Right atrium auricular region (tissue), 2 donors: ENCODE data around the gene COPE. TPM values are rescaled to one million over a fixed set of nuclear protein-coding genes. Genes with fewer than 3 reads are reported as not detected.

Experiments
- DNase-seq: peaks from one replicate; pipeline ENCODE4 v3.0.0-alpha.2; 2019; ENCODE audit warnings: low spot score
- H3K27ac ChIP-seq, 2 donors: fragments of 200-600 bp; sonication (generic); 1 replicate in 1 of 2; 2 replicates in 1 of 2; pipeline ENCODE4 v1.5.1; 2016 to 2019
- H3K27me3 ChIP-seq, 2 donors: fragments of 200-600 bp; sonication (generic); one replicate each; pipeline versions ENCODE4 v1.5.1 to v1.6.0; 2017 to 2019
- H3K36me3 ChIP-seq: fragments of 200-600 bp; sonication (generic); one replicate; pipeline ENCODE4 v1.5.1; 2016
- H3K4me1 ChIP-seq, 2 donors: fragments of 200-600 bp; sonication (generic); one replicate each; pipeline versions ENCODE4 v1.5.1 to v1.6.0; 2017 to 2019
- H3K4me3 ChIP-seq, 2 donors: fragments of 200-600 bp; sonication (generic); 1 replicate in 1 of 2; 2 replicates in 1 of 2; pipeline ENCODE4 v1.5.1; 2017 to 2019; ENCODE audit warnings: mild to moderate bottlenecking in 1 of 2, moderate library complexity in 1 of 2
- H3K9me3 ChIP-seq, 2 donors: fragments of 200-600 bp; sonication (generic); one replicate each; pipeline ENCODE4 v1.5.1; 2019
- total RNA-seq, 2 donors: library from RNA; depleted of rRNA; stranded (reverse); fragments of >200 nt; gene quantifications; one replicate each; pipeline ENCODE4 v1.1.0, GENCODE V29; 2016
- TF ChIP-seq, protein P1 (sequence below), 2 donors: fragments of 200-600 bp; sonication (generic); IDR thresholded peaks; one replicate each; pipeline ENCODE4 v1.5.1; 2019; ENCODE audit warnings: antibody characterized with exemption in 2 of 2

Gene COPE
- total RNA-seq, 2 donors from 2014 or later: 168 to 209 TPM

- Histone ChIP-seq H3K9me3 (no peaks in the 10 kb centered on the region), H3K27me3 (no peaks in the 10 kb centered on the region), H3K4me1 (peaks cover 0 to 18% of the 10 kb centered on the region in 2 donors), H3K36me3 (peaks cover 100% of the 10 kb centered on the region), H3K4me3 (no peak overlapping the region), H3K27ac (no peak overlapping the region)
- no peak for DNase-seq
- TF ChIP-seq, protein P1, sequence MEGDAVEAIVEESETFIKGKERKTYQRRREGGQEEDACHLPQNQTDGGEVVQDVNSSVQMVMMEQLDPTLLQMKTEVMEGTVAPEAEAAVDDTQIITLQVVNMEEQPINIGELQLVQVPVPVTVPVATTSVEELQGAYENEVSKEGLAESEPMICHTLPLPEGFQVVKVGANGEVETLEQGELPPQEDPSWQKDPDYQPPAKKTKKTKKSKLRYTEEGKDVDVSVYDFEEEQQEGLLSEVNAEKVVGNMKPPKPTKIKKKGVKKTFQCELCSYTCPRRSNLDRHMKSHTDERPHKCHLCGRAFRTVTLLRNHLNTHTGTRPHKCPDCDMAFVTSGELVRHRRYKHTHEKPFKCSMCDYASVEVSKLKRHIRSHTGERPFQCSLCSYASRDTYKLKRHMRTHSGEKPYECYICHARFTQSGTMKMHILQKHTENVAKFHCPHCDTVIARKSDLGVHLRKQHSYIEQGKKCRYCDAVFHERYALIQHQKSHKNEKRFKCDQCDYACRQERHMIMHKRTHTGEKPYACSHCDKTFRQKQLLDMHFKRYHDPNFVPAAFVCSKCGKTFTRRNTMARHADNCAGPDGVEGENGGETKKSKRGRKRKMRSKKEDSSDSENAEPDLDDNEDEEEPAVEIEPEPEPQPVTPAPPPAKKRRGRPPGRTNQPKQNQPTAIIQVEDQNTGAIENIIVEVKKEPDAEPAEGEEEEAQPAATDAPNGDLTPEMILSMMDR (IDR thresholded peaks at IDR 0.05): no peak
Measured at GRCh38 chr19:18858906-18859646, 60.1 kb downstream of the COPE start.

GRCh38 chr19:18857223-18857622, 62.0 kb downstream of the COPE start:
- H3K4me1 ChIP-seq: peaks cover 0 to 18% of the 10 kb centered on the region in 2 donors
- TF ChIP-seq, protein P1 (IDR thresholded peaks at IDR 0.05): no peak
- H3K4me3 ChIP-seq: no peak overlapping the region
- H3K27me3 ChIP-seq: no peaks in the 10 kb centered on the region
- H3K36me3 ChIP-seq: peaks cover 100% of the 10 kb centered on the region
- H3K9me3 ChIP-seq: no peaks in the 10 kb centered on the region
- DNase-seq: no peak
- no peak overlapping the region for H3K27ac ChIP-seq

DNA sequence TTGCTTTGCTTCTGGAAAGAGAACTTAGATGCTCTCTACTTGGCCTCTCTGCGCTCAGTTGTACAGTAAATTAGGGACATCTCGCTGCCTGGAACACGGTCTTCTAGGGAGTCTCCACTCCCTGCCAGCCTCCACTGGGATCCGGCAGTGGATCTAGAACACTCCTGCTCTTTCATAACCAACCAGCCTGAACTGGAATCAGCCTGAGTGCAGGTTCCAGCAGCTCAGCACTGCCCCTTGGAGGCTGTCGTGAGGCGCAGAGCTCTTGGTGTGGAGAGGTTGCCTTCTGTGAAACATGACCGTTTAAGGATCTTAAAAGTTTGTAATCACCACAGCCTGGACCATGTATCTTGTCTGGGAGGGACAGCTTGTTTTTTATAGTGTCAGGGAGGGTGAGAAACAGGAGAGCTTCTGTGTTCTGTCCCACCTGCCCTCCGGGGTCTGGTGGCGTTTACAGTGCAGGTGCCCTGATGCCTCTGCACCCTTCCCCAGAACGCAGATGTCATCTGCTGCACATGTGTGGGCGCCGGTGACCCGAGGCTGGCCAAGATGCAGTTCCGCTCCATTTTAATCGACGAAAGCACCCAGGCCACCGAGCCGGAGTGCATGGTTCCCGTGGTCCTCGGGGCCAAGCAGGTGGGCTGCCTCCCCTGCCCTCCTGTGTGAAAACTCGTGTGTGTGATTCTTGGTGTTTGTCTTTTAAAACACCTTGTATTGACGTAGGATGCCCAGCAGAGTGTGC, 62.6 kb downstream of the COPE start:
- Histone ChIP-seq H3K4me1 (peaks cover 0 to 18% of the 10 kb centered on the region in 2 donors), H3K27me3 (no peaks in the 10 kb centered on the region), H3K27ac (no peak overlapping the region), H3K36me3 (peaks cover 100% of the 10 kb centered on the region), H3K4me3 (no peak overlapping the region), H3K9me3 (no peaks in the 10 kb centered on the region)
- TF ChIP-seq, protein P1 (IDR thresholded peaks at IDR 0.05): no peak
- no peak for DNase-seq

DNA sequence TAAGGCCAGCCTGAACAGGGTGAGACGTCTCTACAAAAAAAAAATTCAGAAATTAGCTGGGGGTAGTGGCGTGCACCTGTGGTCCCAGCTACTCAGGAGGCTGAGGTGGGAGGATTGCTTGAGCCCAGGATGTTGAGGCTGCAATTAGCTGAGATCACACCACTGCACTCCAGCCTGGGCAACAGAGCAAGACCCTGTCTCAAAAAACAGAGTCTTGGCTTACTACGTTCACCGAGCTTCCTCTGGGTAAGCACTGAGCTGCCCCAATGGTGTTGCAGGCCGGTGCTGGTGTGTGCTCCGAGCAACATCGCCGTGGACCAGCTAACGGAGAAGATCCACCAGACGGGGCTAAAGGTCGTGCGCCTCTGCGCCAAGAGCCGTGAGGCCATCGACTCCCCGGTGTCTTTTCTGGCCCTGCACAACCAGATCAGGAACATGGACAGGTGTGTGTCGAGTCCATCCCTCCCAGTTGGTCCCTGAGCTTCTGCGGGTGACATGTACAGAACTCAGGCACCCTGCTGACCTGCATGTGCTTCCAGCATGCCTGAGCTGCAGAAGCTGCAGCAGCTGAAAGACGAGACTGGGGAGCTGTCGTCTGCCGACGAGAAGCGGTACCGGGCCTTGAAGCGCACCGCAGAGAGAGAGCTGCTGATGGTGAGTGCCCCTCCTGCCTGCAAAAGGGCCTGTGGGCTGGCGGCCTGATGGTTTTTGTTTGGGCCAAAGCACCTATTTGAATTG, 63.4 kb downstream of the COPE start:
- Histone ChIP-seq H3K27me3 (no peaks in the 10 kb centered on the region), H3K27ac (no peak overlapping the region), H3K9me3 (no peaks in the 10 kb centered on the region), H3K4me1 (peaks cover 0 to 19% of the 10 kb centered on the region in 2 donors), H3K36me3 (peaks cover 100% of the 10 kb centered on the region), H3K4me3 (no peak overlapping the region)
- TF ChIP-seq, protein P1 (IDR thresholded peaks at IDR 0.05): no peak
- DNase-seq: no peak

- Histone ChIP-seq H3K4me1 (peaks cover 0 to 20% of the 10 kb centered on the region in 2 donors), H3K4me3 (no peak overlapping the region), H3K9me3 (no peaks in the 10 kb centered on the region), H3K27me3 (no peaks in the 10 kb centered on the region), H3K36me3 (peaks cover 100% of the 10 kb centered on the region), H3K27ac (no peak overlapping the region)
- no peak for DNase-seq
- TF ChIP-seq, protein P1 (IDR thresholded peaks at IDR 0.05): no peak
Measured at GRCh38 chr19:18854982-18855381, 64.2 kb downstream of the COPE start.
